Esophagus muscularis mucosa (tissue), 3 donors: ENCODE results near the gene DOK6.

Source experiments
- CTCF ChIP-seq, 3 experiments: fragments of 200-600 bp in 2 of 3; fragments of 450-650 bp in 1 of 3; sonication (generic) in 2 of 3; IDR thresholded peaks; one replicate each; pipeline ENCODE4 v1.5.1; 2017 to 2019; ENCODE audit warnings: antibody characterized with exemption in 3 of 3, mild to moderate bottlenecking in 2 of 3, moderate library complexity in 1 of 3
- POLR2AphosphoS5 ChIP-seq, 2 donors: sonication (generic); formaldehyde crosslinking; IDR thresholded peaks; one replicate each; pipeline ENCODE4 v1.6.1; 2017; ENCODE audit warnings: antibody characterized with exemption in 2 of 2

GRCh38 chr18:69558052-69558451 is 157.4 kb downstream of the DOK6 start:
- TF ChIP-seq CTCF (IDR thresholded peaks at IDR 0.05) = no peak
- no peak for TF ChIP-seq POLR2AphosphoS5 (IDR thresholded peaks at IDR 0.05)
